Stomach (tissue), 9 donors: Measurements from ENCODE around the gene RBFOX2. TPM values are rescaled to one million over a fixed set of nuclear protein-coding genes. Genes with fewer than 3 reads are reported as not detected.
A peak's percentile ranks its signal among the peaks of the same experiment; 100 is the strongest.

Source experiments
- DNase-seq, 2 donors: peaks; one replicate each; pipeline versions ENCODE4 v3.0.0 to v3.0.0-alpha.2; 2013 to 2019
- H3K27ac ChIP-seq, 5 donors: fragments of 200-600 bp in 4 of 5; sonication (generic) in 4 of 5; one replicate each; pipeline ENCODE4 v1.5.1; 2013 to 2019; ENCODE audit warnings: mild to moderate bottlenecking in 1 of 5, moderate library complexity in 1 of 5
- H3K27me3 ChIP-seq, 3 donors: fragments of 200-600 bp; sonication (generic); one replicate each; pipeline ENCODE4 v1.5.1; 2017 to 2019; ENCODE audit warnings: mixed run types in 1 of 3
- H3K36me3 ChIP-seq, 4 donors: fragments of 200-600 bp; sonication (generic); 1 replicate in 3 of 4; 2 replicates in 1 of 4; pipeline ENCODE4 v1.5.1; 2016 to 2019
- H3K4me1 ChIP-seq, 4 donors: fragments of 200-600 bp; sonication (generic); one replicate each; pipeline ENCODE4 v1.5.1; 2016 to 2019
- H3K4me3 ChIP-seq, 4 donors: fragments of 200-600 bp; sonication (generic) in 3 of 4; one replicate each; pipeline ENCODE4 v1.5.1; 2016 to 2019; ENCODE audit warnings: mild to moderate bottlenecking in 1 of 4
- H3K9me3 ChIP-seq, 4 donors: fragments of 200-600 bp; sonication (generic); one replicate each; pipeline ENCODE4 v1.5.1; 2016 to 2019
- CTCF ChIP-seq, 7 experiments: fragments of 450-650 bp in 4 of 7; fragments of 200-600 bp in 3 of 7; sonication (generic) in 3 of 7; IDR thresholded peaks; one replicate each; pipeline ENCODE4 v1.5.1; 2016 to 2019; ENCODE audit warnings: antibody characterized with exemption in 7 of 7, control low read depth in 2 of 7, mild to moderate bottlenecking in 1 of 7
- EP300 ChIP-seq: sonication (generic); formaldehyde crosslinking; IDR thresholded peaks from one replicate; pipeline ENCODE4 v1.6.1; 2017; ENCODE audit warnings: antibody characterized with exemption
- POLR2A ChIP-seq, 4 donors: fragments of 450-650 bp; IDR thresholded peaks; one replicate each; pipeline ENCODE4 v1.6.1; 2016; ENCODE audit warnings: antibody characterized with exemption in 4 of 4, control low read depth in 2 of 4, mild to moderate bottlenecking in 1 of 4, moderate library complexity in 1 of 4
- POLR2AphosphoS5 ChIP-seq, 3 donors: sonication (generic); formaldehyde crosslinking; IDR thresholded peaks; one replicate each; pipeline ENCODE4 v1.6.1; 2016; ENCODE audit warnings: antibody characterized with exemption in 3 of 3
- WGBS, 5 donors: extraction: QIAGEN DNeasy Blood & Tissue Kit in 3 of 5; methylation state at CpG; one replicate each; pipeline versions ENCODE4 v1.1.5 to v1.1.7; 2013 to 2018; 5-methylcytosine and 5-hydroxymethylcytosine counted together
- intact Hi-C: fragments of 100-400 bp; cut with DNase I; formaldehyde crosslinking; loops from one replicate; pipeline ENCODE4 v1.15.1; 2023; ENCODE audit warnings: low total_unique reads
- polyA plus RNA-seq, 3 donors: library from polyadenylated mRNA; stranded (reverse); fragments of 200-250 nt; gene quantifications; one replicate each; pipeline ENCODE4 v1.2.3, GENCODE V29; 2013
- total RNA-seq, 5 donors: library from RNA; depleted of rRNA; stranded (reverse); fragments of >200 nt; gene quantifications; one replicate each; pipeline versions ENCODE4 v1.1.0 to v1.2.3, GENCODE V29; 2014 to 2016
- donor health status: healthy with polysubstance abuse.
- donor health status: Bipolar disorder and iron deficiency.
- donor health status: healthy.

RBFOX2 gene
- total and polyA plus RNA-seq, 8 donors: 14.9 to 176 (median 46.7) TPM

GRCh38 chr22:35899736-35900135 is 128.9 kb downstream of the RBFOX2 start:
- H3K27ac ChIP-seq: no peak overlapping the region
- no peaks in the 10 kb centered on the region for H3K36me3 ChIP-seq
- H3K4me3 ChIP-seq: no peak overlapping the region
- TF ChIP-seq POLR2AphosphoS5 (IDR thresholded peaks at IDR 0.05) (no peak), EP300 (no peak)
- H3K9me3 ChIP-seq: no peaks in the 10 kb centered on the region
- intact Hi-C loops: no loop called here
- no peaks in the 10 kb centered on the region for H3K27me3 ChIP-seq
- peaks cover 11 to 53% (median 34%) of the 10 kb centered on the region in 4 donors for H3K4me1 ChIP-seq
- DNase-seq: no peak

GRCh38 chr22:35896111-35896705 is 132.4 kb downstream of the RBFOX2 start:
- intact Hi-C loops: no loop called here
- H3K9me3 ChIP-seq: no peaks in the 10 kb centered on the region
- peak overlapping the region in 2 of 5 donors; percentile 76 to 84 for H3K27ac ChIP-seq
- DNase-seq: no peak
- WGBS, 5 donors: 69 to 85% (median 76%) methylated on average over 7 of the region's 7 CpGs
- H3K4me3 ChIP-seq: no peak overlapping the region
- peaks cover 14 to 65% (median 46%) of the 10 kb centered on the region in 4 donors for H3K4me1 ChIP-seq
- TF ChIP-seq POLR2AphosphoS5 (IDR thresholded peaks at IDR 0.05) (no peak), CTCF (IDR thresholded peaks at IDR 0.05) (no peak), POLR2A (IDR thresholded peaks at IDR 0.05) (no peak), EP300 (no peak)
- H3K27me3 ChIP-seq: no peaks in the 10 kb centered on the region
- no peaks in the 10 kb centered on the region for H3K36me3 ChIP-seq

GRCh38 chr22:35894937-35895708 is 133.5 kb downstream of the RBFOX2 start:
- DNase-seq: peak in 1 of 2 donors; percentile 85
- H3K4me3 ChIP-seq: peak overlapping the region; percentile 11 to 34 (median 30)
- no peaks in the 10 kb centered on the region for H3K9me3 ChIP-seq
- intact Hi-C loops: no loop called here
- no peaks in the 10 kb centered on the region for H3K27me3 ChIP-seq
- H3K36me3 ChIP-seq: no peaks in the 10 kb centered on the region
- WGBS, 5 donors: 60 to 72% (median 69%) methylated on average over 7 of the region's 7 CpGs
- H3K4me1 ChIP-seq: peaks cover 14 to 67% (median 46%) of the 10 kb centered on the region in 4 donors
- H3K27ac ChIP-seq: peak overlapping the region in 4 of 5 donors; percentile 44 to 84 (median 66)
- no peak for TF ChIP-seq EP300
- peak in 1 of 3 donors; percentile 36 for TF ChIP-seq POLR2AphosphoS5 (IDR thresholded peaks at IDR 0.05)
- TF ChIP-seq POLR2A (IDR thresholded peaks at IDR 0.05): no peak
- no peak for TF ChIP-seq CTCF (IDR thresholded peaks at IDR 0.05)

- Histone ChIP-seq H3K4me3 (peak overlapping the region; percentile 11 to 34 (median 30)), H3K27me3 (no peaks in the 10 kb centered on the region), H3K9me3 (no peaks in the 10 kb centered on the region), H3K36me3 (no peaks in the 10 kb centered on the region), H3K4me1 (peaks cover 14 to 64% (median 40%) of the 10 kb centered on the region in 4 donors), H3K27ac (peak overlapping the region; percentile 8 to 84 (median 55))
- intact Hi-C loops: no loop called here
- WGBS, 5 donors: 52 to 68% (median 57%) methylated on average over 7 of the region's 7 CpGs
- DNase-seq: peak in 1 of 2 donors; percentile 63
- no peak for TF ChIP-seq EP300
- TF ChIP-seq POLR2AphosphoS5 (IDR thresholded peaks at IDR 0.05): peak in 1 of 3 donors; percentile 34
- TF ChIP-seq CTCF (IDR thresholded peaks at IDR 0.05): peak in 2 of 7 experiments; percentile 18 to 20
Measured at GRCh38 chr22:35894464-35894878, 134.2 kb downstream of the RBFOX2 start.
